ENCODE measurements around the gene CFAP20DC.
"Not testable (repeated sequence)": the region's sequence is repeated elsewhere in the genome, so short reads cannot be mapped to it uniquely, and the experiment has no call there.

The CFAP20DC gene

GRCh38 chr3:59049671-59050331 lies at the start of gene CFAP20DC:
Gene CFAP20DC, minus strand, starts transcription at chr3:59050025. Its CDS starts 394 bp downstream, at chr3:59049631.
- TF ChIP-seq CTCF (conservative IDR thresholded peaks at IDR 0.05): no peak
- peak within 1 kb of the TSS; percentile 63 for H3K27ac ChIP-seq

- H3K27ac ChIP-seq: not testable (repeated sequence)
Observed at GRCh38 chr3:59098516-59098915, 48.7 kb upstream of the CFAP20DC start.

- TF ChIP-seq CTCF (conservative IDR thresholded peaks at IDR 0.05): no peak
- no peak overlapping the region for H3K27ac ChIP-seq
Observed at GRCh38 chr3:59094446-59094845, 44.6 kb upstream of the CFAP20DC start.

GRCh38 chr3:59093521-59093920 lies 43.7 kb upstream of the CFAP20DC start:
- TF ChIP-seq CTCF (conservative IDR thresholded peaks at IDR 0.05): no peak
- H3K27ac ChIP-seq: no peak overlapping the region

GRCh38 chr3:59088761-59089160 lies 38.9 kb upstream of the CFAP20DC start:
- H3K27ac ChIP-seq: no peak overlapping the region
- no peak for TF ChIP-seq CTCF (conservative IDR thresholded peaks at IDR 0.05)

GRCh38 chr3:59085976-59086375 lies 36.2 kb upstream of the CFAP20DC start:
- H3K27ac ChIP-seq: no peak overlapping the region
- no peak for TF ChIP-seq CTCF (conservative IDR thresholded peaks at IDR 0.05)

GRCh38 chr3:59084583-59084982 lies 34.8 kb upstream of the CFAP20DC start:
- no peak overlapping the region for H3K27ac ChIP-seq
- no peak for TF ChIP-seq CTCF (conservative IDR thresholded peaks at IDR 0.05)

- no peak overlapping the region for H3K27ac ChIP-seq
- TF ChIP-seq CTCF (conservative IDR thresholded peaks at IDR 0.05): no peak
Observed at GRCh38 chr3:59082106-59082505, 32.3 kb upstream of the CFAP20DC start.

All from VCaP (cell line).